Activated CD4-positive, alpha-beta T cell treated with anti-CD3 and anti-CD28 coated beads, Interleukin-2, amount 50 U/mL, for 48 hours (primary cell): ENCODE data around the gene PRPH2.

ENCODE experiments used
- DNase-seq, 2 experiments: peaks; one replicate each; pipeline ENCODE4 v3.0.0-alpha.2; 2020

PRPH2 gene

GRCh38 chr6:42722497-42722896 is at the start of gene PRPH2:
PRPH2 (minus strand) TSS chr6:42722597; CDS start chr6:42722334, 263 bp downstream.
- DNase-seq: no peak

- DNase-seq: no peak
These were observed 49.3 kb upstream of the PRPH2 start for GRCh38 chr6:42771741-42772100.

- no peak for DNase-seq
These were observed 47.4 kb upstream of the PRPH2 start for GRCh38 chr6:42769836-42770235.

- no peak for DNase-seq
These were observed 46.7 kb upstream of the PRPH2 start for GRCh38 chr6:42769051-42769450.

GRCh38 chr6:42766163-42766670 is 43.8 kb upstream of the PRPH2 start:
- no peak for DNase-seq

- no peak for DNase-seq
These were observed 42.7 kb upstream of the PRPH2 start for GRCh38 chr6:42764911-42765648.

GRCh38 chr6:42762950-42763349 is 40.6 kb upstream of the PRPH2 start:
- no peak for DNase-seq

- no peak for DNase-seq
These were observed 40.0 kb upstream of the PRPH2 start for GRCh38 chr6:42762426-42762859.

GRCh38 chr6:42761287-42762067 is 39.1 kb upstream of the PRPH2 start:
- DNase-seq: no peak

- DNase-seq: no peak
These were observed 36.5 kb upstream of the PRPH2 start for GRCh38 chr6:42758756-42759430.

GRCh38 chr6:42756722-42757121 is 34.3 kb upstream of the PRPH2 start:
- no peak for DNase-seq

- DNase-seq: no peak
These were observed 32.4 kb upstream of the PRPH2 start for GRCh38 chr6:42754759-42755158.

- DNase-seq: no peak
These were observed 28.7 kb upstream of the PRPH2 start for GRCh38 chr6:42751055-42751454.

GRCh38 chr6:42748203-42748898 is 26.0 kb upstream of the PRPH2 start:
- DNase-seq: no peak

- peak; percentile 85 to 88 for DNase-seq
These were observed 24.3 kb upstream of the PRPH2 start for GRCh38 chr6:42746463-42747391.

- DNase-seq: peak; percentile 90 to 92
These were observed 23.5 kb upstream of the PRPH2 start, which contains the start of gene TBCC for GRCh38 chr6:42745640-42746462. TBCC (minus strand) TSS chr6:42746103; CDS start chr6:42746073, 30 bp downstream.

GRCh38 chr6:42745083-42745639 is 22.8 kb upstream of the PRPH2 start:
- peak; percentile 39 to 52 for DNase-seq

GRCh38 chr6:42744351-42744893 is 22.0 kb upstream of the PRPH2 start:
- no peak for DNase-seq

- DNase-seq: no peak
These were observed 19.9 kb upstream of the PRPH2 start for GRCh38 chr6:42742116-42742894.
